GM18505 (cell line): ENCODE data around the gene TAB3.

Experiments
- ATAC-seq: cut with Tn5 transposase; IDR thresholded peaks from one replicate; pipeline ENCODE4 v1.9.1; 2021; ENCODE audit not compliant: unreplicated experiment
- POLR2A ChIP-seq: IDR thresholded peaks from 4 replicates; pipeline ENCODE4 v1.6.1; 2011; ENCODE audit warnings: borderline replicate concordance; ENCODE audit not compliant: insufficient read depth, insufficient read length; ENCODE audit errors: extremely low read depth

The TAB3 gene

GRCh38 chrX:30889147-30890140 lies at the start of gene TAB3:
Gene TAB3 (minus strand): TSS chrX:30889254. CDS start chrX:30859588, 29,666 bp downstream.
- peak; percentile 58 for TF ChIP-seq POLR2A
- ATAC-seq = peak; percentile 90

- no peak for ATAC-seq
- TF ChIP-seq POLR2A = no peak
These were observed 49.2 kb upstream of the TAB3 start for GRCh38 chrX:30938295-30938694.

- TF ChIP-seq POLR2A = no peak
- peak; percentile 50 for ATAC-seq
These were observed 46.9 kb upstream of the TAB3 start for GRCh38 chrX:30935985-30936384.

- no peak for ATAC-seq
- TF ChIP-seq POLR2A = no peak
These were observed 42.9 kb upstream of the TAB3 start for GRCh38 chrX:30931920-30932319.

GRCh38 chrX:30930679-30931078 lies 41.6 kb upstream of the TAB3 start:
- ATAC-seq = no peak
- TF ChIP-seq POLR2A = no peak

- no peak for ATAC-seq
- no peak for TF ChIP-seq POLR2A
These were observed 41.1 kb upstream of the TAB3 start for GRCh38 chrX:30930143-30930542.

- TF ChIP-seq POLR2A = no peak
- no peak for ATAC-seq
These were observed 31.2 kb upstream of the TAB3 start for GRCh38 chrX:30920271-30920670.

GRCh38 chrX:30918480-30918879 lies 29.4 kb upstream of the TAB3 start:
- no peak for ATAC-seq
- TF ChIP-seq POLR2A = no peak

- TF ChIP-seq POLR2A = no peak
- no peak for ATAC-seq
These were observed 24.4 kb upstream of the TAB3 start for GRCh38 chrX:30913492-30913891.

GRCh38 chrX:30910124-30910860 lies 21.2 kb upstream of the TAB3 start:
- no peak for ATAC-seq
- no peak for TF ChIP-seq POLR2A

GRCh38 chrX:30906726-30907125 lies 17.7 kb upstream of the TAB3 start:
- no peak for ATAC-seq
- TF ChIP-seq POLR2A = no peak

- no peak for TF ChIP-seq POLR2A
- no peak for ATAC-seq
These were observed 16.3 kb upstream of the TAB3 start for GRCh38 chrX:30905321-30905720.

GRCh38 chrX:30904632-30905031 lies 15.6 kb upstream of the TAB3 start:
- TF ChIP-seq POLR2A = no peak
- ATAC-seq = no peak
